C4-2B (cell line): ENCODE results near the gene MVK.

Source experiments
- CTCF ChIP-seq: fragments of 450-650 bp; conservative IDR thresholded peaks from 2 replicates; pipeline ENCODE4 v1.5.1; 2017; ENCODE audit warnings: mild to moderate bottlenecking
- ZFX ChIP-seq: fragments of 450-650 bp; IDR thresholded peaks from 2 replicates; pipeline ENCODE4 v1.6.1; 2017

DNA sequence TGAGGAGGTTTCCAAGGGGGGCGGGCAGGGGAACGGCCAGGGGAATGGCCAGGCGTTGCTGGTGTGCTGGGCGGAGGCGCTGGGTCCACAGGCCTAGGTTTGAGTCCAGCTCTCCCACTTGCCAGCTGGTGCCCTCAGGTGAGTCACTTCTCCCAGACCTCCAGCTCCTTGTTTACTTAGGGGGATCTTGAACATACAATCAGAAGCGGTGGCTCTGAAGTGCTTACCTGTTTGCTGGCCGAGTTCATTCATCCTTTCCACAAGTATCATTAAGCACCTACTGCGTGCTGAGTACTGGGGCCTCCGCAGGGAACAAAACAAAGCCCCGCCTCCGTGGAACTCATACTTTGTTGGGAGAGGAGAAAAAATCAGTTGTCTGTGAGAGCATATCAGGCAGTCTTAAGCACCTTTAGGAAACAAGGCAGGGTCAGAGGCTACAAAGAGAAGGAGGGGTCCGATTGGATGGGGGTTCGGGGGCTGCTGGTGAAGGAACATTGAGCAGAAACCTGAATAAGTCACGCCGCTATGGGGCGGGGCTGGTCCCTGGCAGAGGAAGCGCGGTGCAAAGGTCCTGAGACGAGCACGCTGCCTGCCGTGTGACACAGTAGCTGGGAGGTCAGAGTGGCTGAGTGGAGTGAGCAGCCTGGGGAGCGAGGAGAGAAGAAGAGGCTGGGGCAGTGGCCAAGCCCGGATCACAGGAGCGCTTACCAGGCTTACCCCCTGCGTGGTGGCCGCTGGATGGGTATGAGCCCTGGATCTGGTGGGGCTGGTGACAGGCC lies 15.1 kb downstream of the MVK start:
- TF ChIP-seq CTCF (no peak), ZFX (no peak)
